HepG2 (cell line): Measurements from ENCODE around the gene FBXW8. TPM values are rescaled to one million over a fixed set of nuclear protein-coding genes. Genes with fewer than 3 reads are reported as not detected.

Source experiments
- ATAC-seq: fragments of 200-7000 bp; cut with Tn5 transposase; 3 replicates; pipeline ENCODE4 v1.9.1; 2020; ENCODE audit warnings: mild to moderate bottlenecking, moderate library complexity
- BruUV-seq: library from RNA; stranded (reverse); fragments of 400-500 nt; replicated peaks from 2 replicates; lab custom pipeline; 2021; lab: Mats Ljungman, UMichigan
- CTCF ChIA-PET: fragments of 300-600 bp; formaldehyde crosslinking; extraction: SDS; loops from one replicate; lab custom pipeline; 2021; ENCODE audit warnings: low total read pairs, inconsistent platforms, low intra/inter-chr PET ratio; lab: Yijun Ruan, JAX
- POLR2A ChIA-PET: fragments of 350-600 bp; sonication (Branson Sonifier 250); formaldehyde crosslinking; loops from one replicate; lab custom pipeline; 2020; ENCODE audit warnings: antibody characterized with exemption, inconsistent platforms; lab: Yijun Ruan, JAX
- DNase-seq: peaks from one replicate; pipeline ENCODE4 v3.0.0-alpha.2; 2015; ENCODE audit warnings: low spot score
- FAIRE-seq: peaks from 3 replicates; lab custom pipeline; 2011; peaks lifted over from hg19 to GRCh38; lab: Jason Lieb, UNC
- H2AFZ ChIP-seq: one replicate; pipeline ENCODE4 v1.6.1; 2011; ENCODE audit warnings: low read length, inconsistent platforms
- H3K27ac ChIP-seq: fragments of 300-600 bp; 3 replicates; pipeline ENCODE4 v1.8.0; 2011; ENCODE audit warnings: mixed run types, mild to moderate bottlenecking, mixed read lengths, low read length, inconsistent platforms; ENCODE audit not compliant: insufficient read depth; ENCODE audit errors: extremely low read length
- H3K27me3 ChIP-seq, 2 experiments: fragments of 200-600 bp in 1 of 2; 2 replicates in 1 of 2; 3 replicates in 1 of 2; pipeline versions ENCODE4 v1.6.0 to v1.8.0; 2011; ENCODE audit warnings: low read length in 2 of 2, mild to moderate bottlenecking in 2 of 2, moderate library complexity in 2 of 2, inconsistent platforms in 1 of 2; ENCODE audit not compliant: insufficient read depth in 2 of 2, control insufficient read depth in 1 of 2
- H3K36me3 ChIP-seq, 2 experiments: fragments of 200-600 bp in 1 of 2; replicated peaks in 1 of 2; 2 replicates in 1 of 2; 3 replicates in 1 of 2; pipeline versions ENCODE4 v1.5.1 to v1.8.0; 2011; ENCODE audit warnings: low read length in 2 of 2, inconsistent platforms in 1 of 2; ENCODE audit not compliant: insufficient read depth in 2 of 2, control insufficient read depth in 1 of 2
- H3K4me1 ChIP-seq: 2 replicates; pipeline ENCODE4 v1.5.1; 2012; ENCODE audit warnings: low read length, inconsistent platforms; ENCODE audit not compliant: insufficient read depth
- H3K4me2 ChIP-seq: 2 replicates; pipeline ENCODE4 v1.6.0; 2011; ENCODE audit warnings: low read depth, low read length, inconsistent platforms
- H3K4me3 ChIP-seq, 3 experiments: fragments of 200-600 bp in 1 of 3; sonication (generic), shearing (Covaris generic) in 1 of 3; replicated peaks in 1 of 3; 2 replicates each; pipeline ENCODE4 v1.5.1; 2011 to 2016; ENCODE audit warnings: low read length in 3 of 3, inconsistent platforms in 2 of 3, low read depth in 2 of 3, mild to moderate bottlenecking in 2 of 3, control low read depth in 1 of 3, mixed read lengths in 1 of 3; ENCODE audit not compliant: insufficient read depth in 1 of 3
- H3K79me2 ChIP-seq: one replicate; pipeline ENCODE4 v1.6.1; 2011; ENCODE audit warnings: low read length, inconsistent platforms; ENCODE audit not compliant: insufficient read depth
- H3K9ac ChIP-seq: 2 replicates; pipeline ENCODE4 v1.6.0; 2011; ENCODE audit warnings: mild to moderate bottlenecking, low read depth, low read length, inconsistent platforms; ENCODE audit not compliant: insufficient read depth
- H3K9me3 ChIP-seq: 2 replicates; pipeline ENCODE4 v1.5.1; 2012; ENCODE audit warnings: mild to moderate bottlenecking, low read length
- H4K20me1 ChIP-seq: 2 replicates; pipeline ENCODE4 v1.6.0; 2011; ENCODE audit warnings: inconsistent platforms, mild to moderate bottlenecking, low read length, moderate library complexity; ENCODE audit not compliant: insufficient read depth
- PRDM15 ChIP-seq: sonication (generic); formaldehyde crosslinking; IDR thresholded peaks from 2 replicates; pipeline ENCODE4 v1.4.0; 2020; ENCODE audit warnings: missing genetic modification reagents
- ZNF616 ChIP-seq: sonication (generic); formaldehyde crosslinking; IDR thresholded peaks from 2 replicates; pipeline ENCODE4 v1.5.0; 2020; ENCODE audit warnings: low read depth, mild to moderate bottlenecking, missing genetic modification reagents
- WGBS: methylation state at CpG from one replicate; pipeline ENCODE4 v1.1.6; 2017; ENCODE audit warnings: low lambda C conversion rate; 5-methylcytosine and 5-hydroxymethylcytosine counted together
- in situ Hi-C: cut with HindIII; loops from 2 replicates; pipeline ENCODE4 v1.10.0; 2017; ENCODE audit warnings: low pct_unique_long_range_greater_than_20kb; ENCODE audit not compliant: extremely low pct_ligation_motif_present
- intact Hi-C: fragments of 100-400 bp; cut with micrococcal nuclease; formaldehyde crosslinking; loops from one replicate; pipeline ENCODE4 v1.10.0; 2022; ENCODE audit not compliant: unreplicated experiment
- polyA plus RNA-seq, 8 experiments: library from polyadenylated mRNA; depleted of rRNA in 3 of 8; stranded (reverse) in 7 of 8; unstranded in 1 of 8; fragments of >200 nt; fragmentation: Illumina TruSeq in 4 of 8; extraction: Trizol in 4 of 8; gene quantifications; 2 replicates each; pipeline versions ENCODE4 v1.2.1 to v1.2.3, GENCODE V29; 2011 to 2016; ENCODE audit warnings: low read depth in 4 of 8, missing spikeins in 1 of 8, mixed read lengths in 1 of 8; ENCODE audit not compliant: insufficient read depth in 1 of 8
- total RNA-seq, 5 experiments: library from RNA; depleted of rRNA; stranded (reverse); fragments of >200 nt; fragmentation: Illumina TruSeq; extraction: Trizol; gene quantifications; 2 replicates each; pipeline ENCODE4 v1.2.3, GENCODE V29; 2016; ENCODE audit warnings: low read depth in 1 of 5
- TF ChIP-seq, protein P1 (sequence below), 2 experiments: sonication (generic) in 1 of 2; formaldehyde crosslinking in 1 of 2; IDR thresholded peaks; 2 replicates each; pipeline versions ENCODE4 v1.4.0 to v1.6.1; 2016 to 2020; ENCODE audit warnings: borderline replicate concordance in 1 of 2, low read depth in 1 of 2, mild to moderate bottlenecking in 1 of 2, missing genetic modification reagents in 1 of 2

The FBXW8 gene
- total and polyA plus RNA-seq, 2 of the 13 experiments (the other 11 are each of a cell fraction or from before 2014, with no cell fraction given) = 5.1 to 5.9 TPM

- Histone ChIP-seq H3K4me3 (no peak overlapping the region), H3K36me3 (no peaks in the 10 kb centered on the region), H3K4me2 (no peak overlapping the region), H4K20me1 (no peaks in the 10 kb centered on the region), H3K4me1 (peaks cover 25% of the 10 kb centered on the region), H3K79me2 (no peaks in the 10 kb centered on the region), H3K27ac (no peak overlapping the region), H3K9ac (no peak overlapping the region), H3K27me3 (peaks cover 6 to 50% of the 10 kb centered on the region in 2 experiments), H2AFZ (no peak overlapping the region), H3K9me3 (no peaks in the 10 kb centered on the region)
- FAIRE-seq = no peak
- ChIA-PET POLR2A (no interaction called here), CTCF (no interaction called here)
- in situ Hi-C loops = no loop called here
- 11% methylated on average over 2 of the region's 2 CpGs for WGBS
- no peak for ATAC-seq
- TF ChIP-seq, protein P1, sequence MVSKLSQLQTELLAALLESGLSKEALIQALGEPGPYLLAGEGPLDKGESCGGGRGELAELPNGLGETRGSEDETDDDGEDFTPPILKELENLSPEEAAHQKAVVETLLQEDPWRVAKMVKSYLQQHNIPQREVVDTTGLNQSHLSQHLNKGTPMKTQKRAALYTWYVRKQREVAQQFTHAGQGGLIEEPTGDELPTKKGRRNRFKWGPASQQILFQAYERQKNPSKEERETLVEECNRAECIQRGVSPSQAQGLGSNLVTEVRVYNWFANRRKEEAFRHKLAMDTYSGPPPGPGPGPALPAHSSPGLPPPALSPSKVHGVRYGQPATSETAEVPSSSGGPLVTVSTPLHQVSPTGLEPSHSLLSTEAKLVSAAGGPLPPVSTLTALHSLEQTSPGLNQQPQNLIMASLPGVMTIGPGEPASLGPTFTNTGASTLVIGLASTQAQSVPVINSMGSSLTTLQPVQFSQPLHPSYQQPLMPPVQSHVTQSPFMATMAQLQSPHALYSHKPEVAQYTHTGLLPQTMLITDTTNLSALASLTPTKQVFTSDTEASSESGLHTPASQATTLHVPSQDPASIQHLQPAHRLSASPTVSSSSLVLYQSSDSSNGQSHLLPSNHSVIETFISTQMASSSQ (IDR thresholded peaks at IDR 0.05; ENCODE audit: low read depth) = no peak
- TF ChIP-seq, protein P1 (CRISPR knock-in tag; IDR thresholded peaks at IDR 0.05; ENCODE audit: borderline replicate concordance) = no peak
- TF ChIP-seq ZNF616 (no peak), PRDM15 (CRISPR knock-in tag) (no peak)
- no TSS peak for BruUV-seq
- no peak for DNase-seq
- intact Hi-C loops = no loop called here
These were observed 25.3 kb upstream of the FBXW8 start for GRCh38 chr12:116885491-116885890.
